Cardiac fibroblast (primary cell): ENCODE data around the gene PGD.

Experiments used
- DNase-seq, 2 donors: peaks; one replicate each; pipeline versions ENCODE4 v3.0.0 to v3.0.0-alpha.2; 2010; ENCODE audit warnings: low read depth in 2 of 2
- H3K4me3 ChIP-seq, 2 donors: replicated peaks in 1 of 2; 1 replicate in 1 of 2; 2 replicates in 1 of 2; pipeline ENCODE4 v1.5.1; 2011; ENCODE audit warnings: low read depth in 2 of 2, low read length in 2 of 2, mild to moderate bottlenecking in 2 of 2, moderate library complexity in 1 of 2
- CTCF ChIP-seq: IDR thresholded peaks from one replicate; pipeline ENCODE4 v1.5.1; 2011; ENCODE audit warnings: low read depth, mild to moderate bottlenecking, low read length, inconsistent platforms

PGD gene

GRCh38 chr1:10446790-10447422, 48.0 kb downstream of the PGD start:
- DNase-seq = no peak
- H3K4me3 ChIP-seq = no peak overlapping the region
- no peak for TF ChIP-seq CTCF

- no peak within 1 kb of the TSS for H3K4me3 ChIP-seq
- TF ChIP-seq CTCF = no peak
- no peak for DNase-seq
These were observed 50.9 kb downstream of the PGD start, which contains the start of gene CORT for GRCh38 chr1:10449751-10450150. Gene CORT (plus strand): TSS chr1:10450031. CDS start chr1:10450224, 193 bp downstream.

DNA sequence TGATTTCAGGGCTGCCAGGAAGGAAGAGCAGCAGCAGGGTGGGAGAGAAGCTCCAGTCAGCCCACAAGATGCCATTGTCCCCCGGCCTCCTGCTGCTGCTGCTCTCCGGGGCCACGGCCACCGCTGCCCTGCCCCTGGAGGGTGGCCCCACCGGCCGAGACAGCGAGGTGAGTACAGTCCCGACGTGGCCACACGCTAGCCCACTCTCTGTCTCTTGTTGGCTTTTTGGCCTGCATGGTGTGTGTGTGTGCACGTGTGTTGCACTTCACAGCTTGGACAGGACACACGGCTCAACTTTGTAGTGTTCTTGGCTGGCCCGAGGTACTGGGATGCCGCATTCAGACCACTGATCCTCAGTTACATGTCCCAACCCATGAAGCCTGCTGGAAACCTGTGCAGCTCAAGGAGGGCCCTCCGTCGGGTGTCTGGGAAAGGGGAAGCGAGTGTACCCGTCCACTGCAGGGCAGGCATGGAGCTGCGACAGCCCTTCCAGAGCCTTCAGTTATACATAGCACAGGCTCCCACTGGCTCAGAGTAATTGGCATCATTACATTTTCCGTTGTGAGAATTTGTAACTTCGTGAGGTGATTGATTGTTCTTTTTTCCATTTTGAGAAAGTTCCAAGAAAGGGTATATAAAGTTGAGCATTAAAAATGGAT, 51.4 kb downstream of the PGD start:
- no peak for TF ChIP-seq CTCF
- DNase-seq = no peak
- no peak overlapping the region for H3K4me3 ChIP-seq

- TF ChIP-seq CTCF = no peak
- no peak overlapping the region for H3K4me3 ChIP-seq
- no peak for DNase-seq
These were observed 52.0 kb downstream of the PGD start for GRCh38 chr1:10450836-10451235.

GRCh38 chr1:10451287-10451686, 52.4 kb downstream of the PGD start:
- peak; percentile 18 to 40 for DNase-seq
- no peak for TF ChIP-seq CTCF
- peak overlapping the region in 1 of 2 donors; percentile 0 for H3K4me3 ChIP-seq

- TF ChIP-seq CTCF = no peak
- no peak for DNase-seq
- no peak overlapping the region for H3K4me3 ChIP-seq
These were observed 57.2 kb downstream of the PGD start for GRCh38 chr1:10456048-10456447.
